SH-SY5Y (cell line): ENCODE results near the gene SMIM26.

Experiments used
- GATA2 ChIP-seq: IDR thresholded peaks from 2 replicates; pipeline ENCODE4 v1.6.1; 2011; ENCODE audit warnings: mild to moderate bottlenecking, low read depth, low read length
- GATA3 ChIP-seq: IDR thresholded peaks from 2 replicates; pipeline ENCODE4 v1.6.1; 2011; ENCODE audit warnings: low read depth, mild to moderate bottlenecking, low read length, moderate library complexity

SMIM26 gene, protein sequence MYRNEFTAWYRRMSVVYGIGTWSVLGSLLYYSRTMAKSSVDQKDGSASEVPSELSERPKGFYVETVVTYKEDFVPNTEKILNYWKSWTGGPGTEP

DNA sequence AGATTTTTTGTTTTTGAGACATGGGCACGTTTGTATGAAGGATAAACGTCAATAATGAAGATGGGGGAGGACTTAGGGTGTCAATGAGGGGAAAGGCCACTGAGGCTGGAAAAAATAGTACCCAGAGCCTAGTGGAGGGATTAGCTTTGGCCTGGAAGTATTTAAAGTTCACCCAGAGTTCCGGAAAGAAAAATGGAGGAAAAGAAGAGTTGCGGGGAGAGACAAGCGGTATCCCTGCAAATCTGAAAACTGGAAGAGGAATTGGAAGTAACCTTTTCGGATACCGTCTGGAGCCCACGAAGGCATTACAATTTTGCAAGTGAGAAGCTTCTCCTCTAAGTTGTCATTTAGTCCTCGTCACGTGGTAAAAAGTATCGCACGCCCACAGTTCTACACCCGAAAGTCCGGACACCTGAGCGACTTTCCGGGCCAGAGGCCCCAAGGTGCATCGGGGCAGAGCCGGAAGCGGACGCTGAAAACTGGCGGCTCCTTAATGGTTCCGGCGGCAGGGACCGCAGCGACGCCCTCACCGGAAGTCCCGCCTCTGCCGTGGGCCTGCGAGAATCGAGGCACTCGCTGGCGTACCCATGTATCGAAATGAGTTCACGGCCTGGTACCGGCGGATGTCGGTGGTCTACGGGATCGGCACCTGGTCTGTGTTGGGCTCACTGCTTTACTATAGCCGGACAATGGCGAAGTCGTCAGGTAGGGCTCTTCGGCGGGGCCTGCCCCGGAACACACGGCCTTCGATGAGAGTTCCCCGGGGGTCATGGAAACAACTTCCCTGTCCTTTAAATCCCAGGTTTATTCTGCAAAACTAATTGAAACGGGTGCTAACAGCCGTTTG is at the start of gene SMIM26:
SMIM26 (plus strand) TSS at position 541 of the 847 bp plus-strand sequence; CDS start at position 588, 47 bp downstream.
- TF ChIP-seq GATA2: no peak
- TF ChIP-seq GATA3: no peak

DNA sequence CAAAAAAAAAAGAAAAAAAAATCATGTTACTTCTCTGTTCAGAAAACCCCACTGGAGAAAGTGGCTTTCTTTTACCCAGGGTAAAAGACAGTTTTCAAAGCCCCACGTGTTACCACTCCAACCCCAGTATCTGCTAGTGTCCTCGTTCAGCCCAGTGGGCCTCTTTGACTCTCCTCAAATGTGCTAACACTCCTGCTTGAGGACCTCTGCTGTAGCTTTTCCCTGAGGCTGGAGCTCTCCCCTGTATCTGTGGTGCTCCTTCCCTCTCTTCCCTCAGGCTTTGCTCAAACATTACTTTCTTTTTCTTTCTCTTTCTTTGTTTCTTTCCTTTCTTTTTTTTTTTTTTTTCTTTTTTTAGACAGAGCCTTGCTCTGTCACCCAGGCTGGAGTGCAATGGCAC is 44.2 kb upstream of the SMIM26 start:
- TF ChIP-seq GATA2 (no peak), GATA3 (no peak)

DNA sequence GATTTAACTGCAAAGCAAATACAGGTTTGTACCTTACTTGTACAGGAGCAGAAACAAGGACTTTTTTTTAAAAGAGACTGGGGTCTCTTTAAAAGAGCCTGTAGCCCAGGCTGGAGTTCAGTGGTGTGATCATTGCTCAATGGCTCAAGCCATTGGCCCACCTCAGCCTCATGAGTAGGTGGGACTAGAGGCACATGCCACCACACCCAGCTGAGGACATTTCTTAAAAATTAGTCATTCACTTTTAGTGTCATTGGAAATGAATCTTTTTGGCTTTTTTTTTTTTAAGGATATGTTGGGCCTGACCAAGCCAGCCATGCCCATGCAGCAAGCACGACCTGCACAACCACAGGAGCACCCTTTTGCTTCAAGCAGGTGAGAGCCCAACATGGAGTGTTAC is 42.6 kb upstream of the SMIM26 start:
- TF ChIP-seq GATA3: no peak
- no peak for TF ChIP-seq GATA2

DNA sequence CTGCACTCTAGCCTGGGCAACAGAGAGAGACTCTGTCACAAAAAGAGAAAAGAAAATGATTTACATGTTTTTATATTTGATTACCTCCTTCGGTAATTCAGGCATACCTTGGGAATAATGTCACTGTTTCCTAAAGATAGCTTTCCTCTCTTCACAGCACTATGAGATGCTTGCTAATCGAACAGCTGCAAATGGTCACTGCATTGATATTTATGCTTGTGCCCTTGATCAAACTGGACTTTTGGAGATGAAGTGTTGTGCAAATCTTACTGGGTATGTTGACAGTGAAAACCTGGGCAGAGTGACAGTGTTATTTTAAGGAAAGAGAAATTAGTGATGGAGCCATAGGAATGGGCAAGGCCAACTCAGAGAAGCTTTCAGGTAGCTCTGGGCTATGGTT is 39.9 kb upstream of the SMIM26 start:
- no peak for TF ChIP-seq GATA2
- no peak for TF ChIP-seq GATA3

DNA sequence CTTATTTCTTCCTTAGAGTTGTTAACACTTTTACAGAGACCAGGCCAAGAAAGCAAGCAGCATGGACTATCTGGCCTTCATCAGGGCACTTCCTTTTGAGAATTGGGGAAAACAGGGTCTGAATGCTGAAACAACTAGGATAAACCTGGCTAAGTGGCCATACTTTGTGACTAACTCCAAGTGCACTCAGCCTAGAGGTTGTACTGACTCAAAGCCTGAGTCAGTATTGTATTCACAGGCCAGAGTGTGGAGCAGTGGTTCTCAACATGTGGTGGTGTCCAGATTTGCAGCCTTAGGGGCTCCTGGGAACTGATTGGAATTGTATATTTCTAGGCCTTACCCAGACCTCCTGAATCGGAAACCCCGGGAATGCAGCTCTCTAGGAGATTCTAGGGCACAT is 39.4 kb upstream of the SMIM26 start:
- TF ChIP-seq GATA2 (no peak), GATA3 (no peak)

DNA sequence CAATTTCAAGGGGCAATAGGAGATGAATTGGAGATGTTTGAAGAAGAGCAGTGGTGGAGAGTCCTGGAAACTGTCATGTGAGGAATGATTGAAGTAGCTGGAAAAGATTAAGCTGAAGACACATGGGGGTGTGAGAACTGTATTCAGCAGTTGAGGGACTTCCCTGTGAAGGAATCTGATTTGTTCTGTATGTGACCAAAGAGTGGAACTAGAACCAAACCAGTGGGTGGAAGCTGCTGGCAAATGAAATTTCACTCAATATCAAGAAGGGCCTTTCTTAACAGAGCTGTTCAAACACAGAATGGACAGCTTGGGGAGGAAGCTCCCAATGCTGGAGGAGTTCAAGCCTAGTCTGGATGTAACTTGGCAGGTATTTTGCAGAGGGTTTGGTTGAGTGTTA is 38.2 kb upstream of the SMIM26 start:
- TF ChIP-seq GATA2 (no peak), GATA3 (no peak)

DNA sequence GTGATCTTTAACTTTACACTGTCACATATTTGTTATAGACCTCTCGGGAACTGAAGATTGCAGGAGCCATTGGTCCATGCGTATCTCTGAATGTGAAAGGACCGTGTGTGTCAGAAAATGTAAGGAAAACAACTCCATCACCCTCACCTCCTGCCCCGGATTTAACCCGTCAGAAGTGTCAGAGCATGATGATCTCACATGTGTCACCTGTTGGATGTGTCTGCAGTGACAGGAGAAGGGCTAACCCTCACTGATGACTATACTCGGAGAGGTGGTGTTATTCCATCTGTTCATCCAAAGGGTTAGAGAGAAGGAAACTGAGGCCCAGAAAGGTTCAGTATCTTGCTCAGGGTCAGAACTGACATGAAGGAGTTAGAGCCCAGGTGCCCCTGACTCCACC is 34.6 kb upstream of the SMIM26 start:
- TF ChIP-seq GATA3 (no peak), GATA2 (no peak)

DNA sequence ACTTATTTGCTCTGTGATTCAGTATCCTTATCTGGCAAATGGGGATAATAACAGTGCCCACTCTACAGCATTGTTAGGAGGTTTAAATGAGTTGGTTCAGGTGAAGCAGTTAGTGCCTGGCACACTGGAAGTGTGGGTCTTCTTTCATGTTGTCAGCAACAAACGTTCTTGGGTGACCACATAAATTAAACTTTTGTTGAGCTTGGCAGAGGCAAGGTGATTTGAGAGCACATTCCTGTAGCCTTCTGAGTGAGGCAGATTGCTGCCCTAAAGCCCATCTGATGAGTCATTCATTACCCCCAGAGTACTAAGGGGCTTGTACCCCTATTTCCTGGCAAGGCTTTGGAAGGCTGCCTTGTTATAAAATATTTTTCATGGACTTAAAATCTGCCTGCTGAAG is 33.7 kb upstream of the SMIM26 start:
- no peak for TF ChIP-seq GATA3
- TF ChIP-seq GATA2: no peak

DNA sequence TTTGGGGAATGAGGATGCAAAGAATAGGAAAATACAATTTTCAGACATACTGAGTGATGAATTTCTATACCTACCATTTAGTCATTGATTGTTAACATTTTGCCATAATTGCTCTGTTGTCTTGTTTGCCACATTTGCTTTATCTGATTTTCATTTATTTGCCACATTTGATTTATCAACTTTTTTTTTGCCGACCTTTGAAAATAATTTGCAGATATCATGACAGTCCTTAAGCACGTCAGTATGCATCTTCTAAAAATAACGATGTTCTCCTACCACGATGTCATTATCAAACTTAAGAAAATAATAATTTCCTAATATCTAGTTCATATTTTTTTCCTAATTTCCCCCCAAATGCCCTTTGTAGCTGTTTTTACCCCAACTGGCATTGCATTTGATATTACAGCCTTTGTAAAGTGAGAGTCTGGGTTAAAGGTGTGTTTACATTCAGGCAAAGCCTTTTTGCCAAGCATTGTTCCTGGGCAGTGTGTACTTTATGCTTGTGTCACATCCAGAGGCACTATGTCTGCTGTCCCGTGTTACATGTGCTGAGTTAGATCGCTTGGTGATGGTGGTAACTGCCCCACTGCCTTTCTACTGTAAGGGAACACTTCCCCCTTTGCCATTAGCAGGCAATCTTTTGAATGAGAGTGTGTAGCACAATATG is 33.1 kb upstream of the SMIM26 start:
- no peak for TF ChIP-seq GATA3
- TF ChIP-seq GATA2: no peak

DNA sequence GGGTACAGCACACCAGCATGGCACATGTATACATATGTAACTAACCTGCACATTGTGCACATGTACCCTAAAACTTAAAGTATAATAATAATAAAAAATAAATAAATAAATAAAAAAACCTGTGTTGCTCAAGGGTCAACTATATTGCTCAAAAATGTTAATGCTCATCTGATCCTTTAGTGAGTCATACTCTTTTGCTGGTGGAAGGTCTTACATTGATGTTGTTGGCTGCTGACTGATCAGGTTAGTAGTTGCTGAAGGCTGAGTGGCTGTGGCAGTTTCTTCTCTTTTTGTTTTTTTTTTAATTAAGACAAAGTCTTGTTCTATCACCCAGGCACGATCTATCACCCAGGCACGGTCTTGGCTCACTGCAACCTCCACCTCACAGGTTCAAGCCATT is 29.6 kb upstream of the SMIM26 start:
- no peak for TF ChIP-seq GATA3
- TF ChIP-seq GATA2: no peak

DNA sequence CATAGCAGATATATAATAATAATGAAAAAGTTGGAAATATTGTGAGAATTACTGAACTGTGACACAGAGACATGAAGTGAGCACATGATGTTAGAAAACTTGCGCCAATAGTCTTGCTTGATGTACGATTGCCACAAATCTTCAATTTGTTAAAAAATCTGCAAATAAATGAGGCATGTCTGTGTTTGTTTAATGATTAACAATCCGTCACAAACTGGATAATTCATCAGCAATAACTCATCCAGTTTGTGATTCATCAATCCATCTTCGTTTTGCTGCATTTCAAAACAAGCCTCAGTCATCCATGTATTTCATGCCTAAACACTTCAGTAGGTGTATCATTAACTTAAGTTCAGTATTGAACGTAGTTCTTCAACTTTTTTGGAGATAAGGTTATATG is 25.5 kb upstream of the SMIM26 start:
- TF ChIP-seq GATA2: no peak
- TF ChIP-seq GATA3: no peak

DNA sequence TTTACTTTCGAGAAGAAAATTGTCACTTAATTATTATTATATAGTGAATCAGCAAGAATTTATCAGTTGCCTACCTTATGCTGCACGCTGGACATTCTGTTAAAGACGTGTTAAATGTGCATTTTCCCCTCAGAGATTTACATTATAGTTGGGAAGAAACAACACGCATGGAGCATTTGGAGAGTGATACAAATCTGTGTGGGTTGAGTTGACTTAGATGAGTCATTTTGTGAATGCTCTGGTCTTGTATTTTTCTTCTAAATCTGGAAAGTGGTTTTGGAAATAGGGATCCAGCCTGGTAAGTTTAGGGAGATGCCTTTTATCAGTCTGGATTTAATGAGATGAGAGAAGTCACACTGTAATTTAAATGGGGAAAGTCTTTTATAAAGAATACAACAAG is 24.0 kb upstream of the SMIM26 start:
- TF ChIP-seq GATA2 (no peak), GATA3 (no peak)

DNA sequence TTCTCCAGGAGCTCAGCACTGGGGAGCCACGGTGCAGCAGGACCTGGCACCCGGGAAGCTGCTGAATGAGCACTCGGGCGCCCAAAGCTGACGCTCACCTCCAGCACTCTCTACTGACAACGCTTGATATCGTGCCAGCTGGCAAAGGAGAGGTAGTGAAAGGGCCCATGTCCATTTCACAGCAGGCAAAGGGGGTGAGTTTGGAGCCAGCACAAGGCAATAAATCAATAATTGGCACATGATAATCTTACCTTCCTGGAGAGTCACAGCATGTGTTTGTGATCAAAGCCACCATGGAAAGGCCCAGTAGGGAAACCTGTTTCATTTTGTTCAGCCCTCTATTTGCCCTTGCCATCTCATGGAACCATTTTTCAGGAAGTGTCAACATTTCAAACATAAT is 23.3 kb upstream of the SMIM26 start:
- no peak for TF ChIP-seq GATA3
- no peak for TF ChIP-seq GATA2

DNA sequence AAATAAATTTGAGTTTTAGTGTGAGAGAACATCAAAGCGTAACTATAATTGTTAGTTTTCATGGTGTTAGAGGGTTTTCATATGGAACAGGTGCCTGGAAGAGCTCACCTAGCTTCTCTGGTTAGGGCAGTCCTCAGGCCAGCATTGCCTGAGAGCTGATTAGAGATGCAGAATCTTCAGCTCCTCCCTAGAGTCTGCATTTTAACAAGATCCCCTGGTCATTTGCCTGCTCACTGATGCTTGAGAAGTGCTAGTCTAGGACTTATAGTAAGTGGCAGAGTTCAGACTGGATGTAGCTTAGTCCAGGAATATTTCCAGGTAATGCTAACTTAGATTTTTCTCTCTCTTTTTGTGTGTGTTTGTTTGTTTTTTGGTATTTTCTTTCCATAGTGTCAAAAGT is 21.7 kb upstream of the SMIM26 start:
- TF ChIP-seq GATA2 (no peak), GATA3 (no peak)

DNA sequence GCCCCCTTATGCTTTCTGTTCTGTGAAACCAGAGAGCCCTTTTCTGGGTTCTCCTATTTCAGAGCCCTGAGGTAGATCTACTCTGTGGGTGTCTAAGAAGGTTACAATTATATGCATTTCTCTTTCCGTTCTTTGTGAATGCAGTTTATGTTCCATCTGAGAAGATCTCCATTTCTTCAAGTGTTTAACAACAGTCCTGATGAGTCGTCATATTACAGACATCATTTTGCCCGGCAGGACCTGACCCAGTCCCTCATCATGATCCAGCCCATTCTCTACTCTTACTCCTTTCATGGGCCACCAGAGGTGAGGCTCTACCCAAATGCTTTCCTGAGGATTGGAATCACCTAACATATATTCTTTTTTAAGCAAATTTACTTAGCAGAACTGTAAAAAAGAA is 18.8 kb upstream of the SMIM26 start:
- TF ChIP-seq GATA3 (no peak), GATA2 (no peak)
